RWPE2 (cell line): ENCODE results near the gene NUDT16L1.

Source experiments
- ATAC-seq: fragments of 200-7000 bp; cut with Tn5 transposase; 3 replicates; pipeline ENCODE4 v1.9.1; 2021; ENCODE audit warnings: low read depth
- DNase-seq: peaks from one replicate; pipeline ENCODE4 v3.0.0-alpha.2; 2020; ENCODE audit warnings: low spot score
- H3K27ac ChIP-seq: fragments of 450-650 bp; 2 replicates; pipeline ENCODE4 v1.5.1; 2017; ENCODE audit warnings: mild to moderate bottlenecking; ENCODE audit not compliant: poor library complexity, severe bottlenecking
- H3K27me3 ChIP-seq: fragments of 250-450 bp; sonication (Bioruptor Pico); 2 replicates; pipeline ENCODE4 v1.5.1; 2021; ENCODE audit warnings: mild to moderate bottlenecking, moderate library complexity; ENCODE audit not compliant: insufficient read depth, poor library complexity, severe bottlenecking
- H3K36me3 ChIP-seq: fragments of 250-450 bp; sonication (Bioruptor Pico); 2 replicates; pipeline ENCODE4 v1.5.1; 2020; ENCODE audit warnings: low read depth, mild to moderate bottlenecking, moderate library complexity
- H3K4me1 ChIP-seq: fragments of 250-450 bp; sonication (Bioruptor Pico); 2 replicates; pipeline ENCODE4 v1.5.1; 2021; ENCODE audit warnings: mild to moderate bottlenecking, moderate library complexity; ENCODE audit not compliant: insufficient read depth, poor library complexity, severe bottlenecking
- H3K4me3 ChIP-seq: fragments of 250-450 bp; sonication (Bioruptor Pico); 2 replicates; pipeline ENCODE4 v1.5.1; 2021; ENCODE audit warnings: mild to moderate bottlenecking, moderate library complexity; ENCODE audit not compliant: severe bottlenecking
- H3K9me3 ChIP-seq: fragments of 250-450 bp; sonication (Bioruptor Pico); 2 replicates; pipeline ENCODE4 v1.5.1; 2021; ENCODE audit warnings: mild to moderate bottlenecking, moderate library complexity; ENCODE audit not compliant: severe bottlenecking
- TF ChIP-seq, protein P1 (sequence below): fragments of 450-650 bp; IDR thresholded peaks from one replicate; pipeline ENCODE4 v1.5.1; 2017; ENCODE audit warnings: mild to moderate bottlenecking, moderate library complexity; ENCODE audit not compliant: poor library complexity, severe bottlenecking

NUDT16L1 gene

DNA sequence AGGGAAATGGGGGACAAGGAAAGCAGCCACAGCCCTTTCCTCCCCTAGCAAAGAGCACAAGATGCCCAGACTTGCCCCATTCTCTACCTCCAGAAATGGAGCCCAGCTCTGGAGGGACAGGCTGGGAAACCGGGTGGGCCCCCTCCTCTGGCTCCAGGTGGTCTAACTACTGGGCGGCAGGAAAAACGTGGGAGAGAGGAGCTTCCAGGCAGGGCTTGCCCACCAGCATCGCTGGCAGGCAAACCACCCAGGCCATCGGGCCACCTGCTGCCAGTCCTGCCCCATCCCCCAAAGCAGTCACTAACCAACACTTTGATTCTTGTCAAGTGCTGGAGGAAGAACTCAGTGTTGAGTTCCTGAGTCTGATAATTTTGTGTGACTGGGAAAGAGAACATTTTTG is 25.1 kb downstream of the NUDT16L1 start:
- DNase-seq: no peak
- Histone ChIP-seq H3K9me3 (no peaks in the 10 kb centered on the region), H3K27me3 (no peaks in the 10 kb centered on the region), H3K36me3 (peaks cover 38% of the 10 kb centered on the region), H3K27ac (no peak overlapping the region), H3K4me3 (no peak overlapping the region), H3K4me1 (no peaks in the 10 kb centered on the region)
- ATAC-seq: no peak
- TF ChIP-seq, protein P1, sequence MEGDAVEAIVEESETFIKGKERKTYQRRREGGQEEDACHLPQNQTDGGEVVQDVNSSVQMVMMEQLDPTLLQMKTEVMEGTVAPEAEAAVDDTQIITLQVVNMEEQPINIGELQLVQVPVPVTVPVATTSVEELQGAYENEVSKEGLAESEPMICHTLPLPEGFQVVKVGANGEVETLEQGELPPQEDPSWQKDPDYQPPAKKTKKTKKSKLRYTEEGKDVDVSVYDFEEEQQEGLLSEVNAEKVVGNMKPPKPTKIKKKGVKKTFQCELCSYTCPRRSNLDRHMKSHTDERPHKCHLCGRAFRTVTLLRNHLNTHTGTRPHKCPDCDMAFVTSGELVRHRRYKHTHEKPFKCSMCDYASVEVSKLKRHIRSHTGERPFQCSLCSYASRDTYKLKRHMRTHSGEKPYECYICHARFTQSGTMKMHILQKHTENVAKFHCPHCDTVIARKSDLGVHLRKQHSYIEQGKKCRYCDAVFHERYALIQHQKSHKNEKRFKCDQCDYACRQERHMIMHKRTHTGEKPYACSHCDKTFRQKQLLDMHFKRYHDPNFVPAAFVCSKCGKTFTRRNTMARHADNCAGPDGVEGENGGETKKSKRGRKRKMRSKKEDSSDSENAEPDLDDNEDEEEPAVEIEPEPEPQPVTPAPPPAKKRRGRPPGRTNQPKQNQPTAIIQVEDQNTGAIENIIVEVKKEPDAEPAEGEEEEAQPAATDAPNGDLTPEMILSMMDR: no peak

DNA sequence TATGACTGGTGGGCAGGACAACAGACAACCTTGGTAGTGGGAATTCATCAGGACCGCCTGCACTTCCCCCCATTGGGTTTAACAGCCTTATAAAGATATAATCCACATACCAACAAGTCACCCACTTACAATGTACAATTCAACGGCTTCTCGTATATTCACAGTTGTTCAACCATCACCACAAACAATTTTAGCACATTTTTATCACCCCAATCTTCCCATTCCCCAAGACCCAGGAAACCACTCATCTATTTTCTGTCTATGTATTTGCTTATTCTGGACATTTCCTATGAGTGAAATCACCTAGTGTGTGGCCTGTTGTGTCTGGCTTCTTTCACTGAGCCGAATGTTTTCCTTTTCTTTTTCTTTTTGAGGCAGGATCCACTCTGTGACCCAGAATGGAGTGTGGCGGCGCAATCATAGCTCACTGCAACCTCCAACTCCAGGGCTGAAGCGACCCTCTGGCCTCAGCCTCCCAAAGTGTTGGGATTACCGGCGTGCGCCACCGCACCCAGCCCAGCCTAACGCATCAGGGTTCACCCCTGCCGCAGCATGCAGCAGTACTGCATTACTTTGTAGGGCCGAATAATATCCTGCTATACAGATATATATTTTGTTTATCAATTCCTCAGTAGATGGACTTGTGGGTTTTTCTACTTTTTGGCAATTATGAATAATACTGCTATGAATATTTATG is 29.9 kb downstream of the NUDT16L1 start:
- TF ChIP-seq, protein P1: no peak

DNA sequence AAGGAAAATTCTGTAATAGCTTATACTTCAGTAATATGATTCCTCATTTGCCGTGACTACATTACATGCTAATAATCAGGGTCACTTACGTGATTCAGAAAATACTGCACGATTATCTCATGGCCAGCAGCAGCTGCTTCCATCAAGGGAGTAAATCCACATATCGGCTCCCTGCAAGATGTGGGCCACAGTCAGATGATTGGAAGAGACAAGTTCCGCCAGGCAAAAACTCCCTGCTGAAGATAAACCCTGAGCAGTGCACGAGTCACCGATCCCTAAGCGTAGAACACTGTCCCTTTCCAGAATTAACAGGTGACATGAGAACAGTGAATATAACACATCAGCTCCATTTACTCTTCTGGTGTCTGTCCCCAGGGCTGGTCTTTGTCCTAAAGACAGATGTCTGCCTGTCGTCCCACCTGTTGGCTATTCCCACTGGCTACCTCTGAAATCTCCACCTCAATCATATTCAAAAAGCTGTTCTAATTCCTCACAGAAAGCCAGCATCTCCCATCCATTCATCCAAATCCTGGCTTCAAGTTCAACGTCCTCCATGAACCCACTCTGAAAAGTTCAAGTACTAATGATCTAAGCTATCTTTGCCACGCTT is 31.4 kb downstream of the NUDT16L1 start:
- no peak overlapping the region for H3K27ac ChIP-seq
- DNase-seq: no peak

More for the DNA sequence above, 29.9 kb downstream of the NUDT16L1 start:
- Histone ChIP-seq H3K4me1 (no peaks in the 10 kb centered on the region), H3K36me3 (peaks cover 50% of the 10 kb centered on the region), H3K9me3 (no peaks in the 10 kb centered on the region), H3K27me3 (no peaks in the 10 kb centered on the region), H3K4me3 (no peak overlapping the region), H3K27ac (no peak overlapping the region)
- DNase-seq: no peak
- no peak for ATAC-seq

DNA sequence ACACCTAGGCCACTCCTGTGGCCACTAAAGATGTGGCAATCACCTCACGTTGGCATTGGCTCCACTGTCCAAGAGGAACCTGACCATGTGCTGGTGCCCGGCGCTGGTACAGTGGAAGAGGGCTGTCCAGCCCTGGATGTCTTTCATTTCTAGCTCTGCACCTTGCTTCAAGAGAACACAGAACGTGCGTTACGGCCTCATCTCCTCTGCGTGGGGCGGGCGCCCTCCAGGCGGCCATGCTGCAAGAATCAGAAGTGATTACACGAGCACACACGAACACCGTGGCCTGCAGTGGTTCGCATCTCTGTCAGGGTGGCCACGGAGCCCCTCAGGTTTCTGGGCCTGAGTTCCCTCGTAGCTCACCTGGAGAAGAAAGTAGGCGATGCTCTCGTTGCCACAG is 33.3 kb downstream of the NUDT16L1 start:
- no peak for ATAC-seq
- DNase-seq: no peak
- Histone ChIP-seq H3K4me3 (no peak overlapping the region), H3K4me1 (no peaks in the 10 kb centered on the region), H3K9me3 (no peaks in the 10 kb centered on the region), H3K36me3 (peaks cover 73% of the 10 kb centered on the region), H3K27me3 (no peaks in the 10 kb centered on the region), H3K27ac (no peak overlapping the region)
- TF ChIP-seq, protein P1: no peak

More for the DNA sequence above, 31.4 kb downstream of the NUDT16L1 start:
- TF ChIP-seq, protein P1: no peak
- H3K4me1 ChIP-seq: no peaks in the 10 kb centered on the region
- H3K36me3 ChIP-seq: peaks cover 56% of the 10 kb centered on the region
- H3K9me3 ChIP-seq: no peaks in the 10 kb centered on the region
- H3K4me3 ChIP-seq: no peak overlapping the region
- no peaks in the 10 kb centered on the region for H3K27me3 ChIP-seq
- ATAC-seq: no peak

DNA sequence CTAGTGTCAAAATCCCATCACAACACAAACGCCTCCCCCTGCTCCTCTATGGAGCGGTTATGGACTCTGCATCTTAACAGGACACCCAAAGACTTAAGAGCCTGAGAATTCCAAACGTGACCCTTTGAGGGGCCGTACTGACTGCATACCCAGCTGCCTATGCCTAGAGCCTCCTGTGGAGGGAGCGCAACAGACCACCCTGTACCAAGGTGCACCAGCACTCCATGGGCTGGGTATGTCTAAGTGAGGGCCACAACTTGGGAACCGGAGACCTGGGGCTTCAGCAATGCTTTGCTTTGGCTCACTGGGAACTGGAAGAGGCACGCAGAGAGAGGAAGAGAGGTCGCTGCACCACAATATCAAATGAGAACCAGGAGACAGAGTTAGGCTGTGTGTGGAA is 35.3 kb downstream of the NUDT16L1 start:
- Histone ChIP-seq H3K36me3 (peaks cover 65% of the 10 kb centered on the region), H3K9me3 (no peaks in the 10 kb centered on the region), H3K4me1 (no peaks in the 10 kb centered on the region), H3K27ac (no peak overlapping the region), H3K27me3 (no peaks in the 10 kb centered on the region), H3K4me3 (no peak overlapping the region)
- no peak for ATAC-seq
- DNase-seq: no peak
- TF ChIP-seq, protein P1: no peak
